ENCODE results near the gene SOX10.
A peak's percentile ranks its signal among the peaks of the same experiment; 100 is the strongest.
"Not testable (repeated sequence)": the region's sequence is repeated elsewhere in the genome, so short reads cannot be mapped to it uniquely, and the experiment has no call there.

The SOX10 gene

DNA sequence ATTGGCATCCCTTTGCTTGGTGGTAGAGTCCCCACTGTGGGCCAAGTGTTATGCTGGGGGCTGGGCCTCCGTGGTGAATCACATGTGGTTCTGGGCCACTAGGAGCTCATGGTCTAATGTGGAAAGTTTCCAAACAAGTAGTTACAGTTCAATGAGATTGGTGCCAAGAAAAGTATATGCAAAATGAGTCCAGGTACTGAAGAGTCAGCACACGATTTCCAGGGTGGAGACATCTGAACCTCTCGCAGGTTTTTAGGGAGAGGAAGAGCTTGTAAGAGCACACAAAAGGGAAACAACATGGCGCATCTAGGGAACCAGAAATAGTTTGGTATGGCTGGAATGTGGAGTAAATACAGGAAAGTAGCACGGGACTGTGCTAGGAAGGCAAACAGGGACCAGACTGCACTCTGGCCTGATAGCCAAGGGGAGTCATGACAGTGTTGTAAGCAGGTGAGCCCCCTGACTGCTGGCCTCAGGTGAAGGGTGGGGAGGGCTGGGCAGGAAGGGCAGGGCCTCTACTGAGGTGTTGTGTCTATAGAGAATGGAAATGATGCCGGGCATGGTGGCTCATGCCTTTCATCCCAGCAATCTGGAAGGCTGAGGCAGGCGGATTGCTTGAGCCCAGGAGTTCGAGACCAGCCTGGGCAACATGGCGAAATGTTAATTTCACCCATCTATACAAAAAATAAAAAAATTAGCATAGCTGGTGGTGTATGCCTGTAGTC lies 18.3 kb downstream of the SOX10 start:
- no peak for DNase-seq (ENCODE audit: low spot score)
- no peak for FAIRE-seq

- DNase-seq (ENCODE audit: low spot score) = no peak
- no peak for FAIRE-seq
Measured at GRCh38 chr22:37961062-37961461, 23.3 kb downstream of the SOX10 start.

DNA sequence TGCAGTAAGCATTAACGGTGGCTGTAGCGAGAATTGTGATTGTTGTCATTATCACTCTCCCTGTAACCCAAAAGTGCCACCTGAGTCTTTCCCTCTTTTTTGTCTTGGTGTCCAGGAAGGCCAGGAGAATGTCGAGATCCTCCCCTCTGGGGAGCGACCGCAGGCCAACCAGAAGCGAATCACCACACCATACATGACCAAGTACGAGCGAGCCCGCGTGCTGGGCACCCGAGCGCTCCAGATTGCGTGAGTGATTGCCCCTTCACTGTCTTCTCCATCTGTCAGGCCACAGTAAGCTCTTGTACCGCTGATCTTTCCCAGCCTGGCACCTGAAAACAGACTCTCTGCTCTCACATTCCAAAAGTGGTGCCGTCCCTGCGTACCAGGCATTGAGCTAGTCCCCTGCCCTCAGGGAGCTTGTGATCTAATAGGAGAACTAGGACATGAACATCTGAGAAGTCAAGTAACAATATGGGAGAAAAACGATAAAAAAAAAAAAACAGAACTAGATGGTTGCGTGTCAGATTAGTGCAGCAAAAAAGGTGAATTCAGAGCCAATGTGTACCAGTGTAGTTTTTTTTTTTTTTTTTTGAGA lies 25.0 kb downstream of the SOX10 start:
- FAIRE-seq = no peak
- DNase-seq (ENCODE audit: low spot score) = no peak

DNA sequence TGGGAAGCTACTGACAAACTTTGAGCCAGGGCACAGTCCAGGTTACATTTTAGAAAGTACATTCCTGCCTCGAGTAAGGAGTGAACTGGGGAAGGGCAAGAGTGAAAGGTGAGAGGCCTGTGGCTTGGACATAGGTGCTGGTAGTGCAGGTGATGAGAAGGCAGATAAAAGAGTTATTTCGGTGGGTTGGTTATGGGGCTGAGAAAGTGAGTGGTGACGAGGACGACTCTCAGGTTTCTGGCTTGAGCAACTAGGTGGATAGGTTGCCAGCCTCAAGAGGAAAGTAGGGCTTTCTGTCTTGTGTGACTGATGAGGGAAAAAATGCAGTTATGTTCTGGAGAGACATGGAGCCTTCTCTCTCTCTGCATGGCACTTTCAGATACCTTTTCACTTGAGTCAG lies 27.1 kb downstream of the SOX10 start:
- no peak for DNase-seq (ENCODE audit: low spot score)
- no peak for FAIRE-seq

DNA sequence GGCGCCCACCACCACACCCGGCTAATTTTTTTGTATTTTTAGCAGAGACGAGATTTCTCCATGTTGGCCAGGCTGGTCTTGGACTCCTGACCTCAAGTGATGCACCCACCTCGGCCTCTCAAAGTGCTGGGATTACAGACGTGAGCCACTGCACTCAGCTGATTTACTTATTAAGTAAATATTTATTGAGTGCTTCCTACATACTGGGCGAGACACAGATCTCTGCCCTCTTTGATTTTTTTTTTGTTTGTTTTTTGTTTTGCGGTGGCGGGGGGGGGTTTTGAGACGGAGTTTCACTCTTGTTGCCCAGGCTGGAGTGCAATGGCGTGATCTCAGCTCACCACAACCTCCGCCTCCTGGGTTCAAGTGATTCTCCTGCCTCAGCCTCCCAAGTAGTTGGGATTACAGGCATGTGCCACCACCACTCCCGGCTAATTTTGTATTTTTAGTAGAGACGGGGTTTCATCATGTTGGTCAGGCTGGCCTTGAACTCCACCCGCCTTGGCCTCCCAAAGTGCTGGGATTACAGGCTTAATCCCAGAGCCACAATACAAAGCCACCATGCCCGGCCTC lies 28.4 kb downstream of the SOX10 start:
- DNase-seq (ENCODE audit: low spot score); FAIRE-seq: not testable (repeated sequence)

GRCh38 chr22:37954686-37955085 lies 29.7 kb downstream of the SOX10 start:
- FAIRE-seq = no peak
- DNase-seq (ENCODE audit: low spot score) = no peak

- FAIRE-seq (peak; percentile 48), DNase-seq (ENCODE audit: low spot score) (peak; percentile 91)
Measured at GRCh38 chr22:37953437-37954179, 30.7 kb downstream of the SOX10 start, which contains the start of the genes C22orf23 and POLR2F. Gene C22orf23, minus strand, starts transcription at chr22:37953601. Its CDS starts 452 bp downstream, at chr22:37953149. Gene POLR2F, plus strand, starts transcription at chr22:37953699. Its CDS starts 89 bp downstream, at chr22:37953788.

DNA sequence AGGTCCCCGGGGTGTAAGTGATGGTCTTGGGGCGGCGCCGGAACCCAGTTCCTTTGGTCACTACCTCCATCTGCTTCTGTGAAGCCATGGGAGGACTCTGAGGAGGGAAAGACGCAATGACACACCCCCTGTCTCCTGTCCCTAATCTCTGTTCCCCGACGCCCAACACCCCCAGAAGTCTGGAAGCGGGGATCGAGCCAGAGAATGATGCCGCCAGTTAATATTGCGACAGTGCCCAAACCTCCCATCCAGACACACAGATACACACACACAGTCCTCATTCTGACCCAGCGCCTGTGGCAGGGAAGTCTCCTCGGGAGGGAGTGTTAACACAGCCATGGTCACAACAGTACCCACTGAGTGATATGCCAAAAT lies 31.3 kb downstream of the SOX10 start:
- DNase-seq (ENCODE audit: low spot score) (no peak), FAIRE-seq (no peak)

DNA sequence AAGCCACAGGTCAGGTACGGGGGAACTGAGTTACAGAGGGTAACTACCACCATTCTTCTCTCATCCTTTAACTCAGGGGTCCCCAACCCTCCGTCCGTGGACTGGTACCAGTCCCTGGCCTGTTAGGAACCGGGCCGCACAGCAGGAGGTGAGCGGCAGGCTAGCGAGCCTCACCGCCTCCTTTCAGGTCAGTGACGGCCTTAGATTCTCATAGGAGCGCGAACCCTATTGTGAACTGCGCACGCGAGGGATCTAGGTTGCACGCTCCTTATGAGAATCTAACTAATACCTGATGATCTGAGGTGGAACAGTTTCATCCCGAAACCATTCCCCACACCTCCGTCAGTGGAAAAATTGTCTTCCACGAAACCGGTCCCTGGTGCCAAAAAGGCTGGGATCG lies 31.7 kb downstream of the SOX10 start:
- DNase-seq (ENCODE audit: low spot score); FAIRE-seq: not testable (repeated sequence)

DNA sequence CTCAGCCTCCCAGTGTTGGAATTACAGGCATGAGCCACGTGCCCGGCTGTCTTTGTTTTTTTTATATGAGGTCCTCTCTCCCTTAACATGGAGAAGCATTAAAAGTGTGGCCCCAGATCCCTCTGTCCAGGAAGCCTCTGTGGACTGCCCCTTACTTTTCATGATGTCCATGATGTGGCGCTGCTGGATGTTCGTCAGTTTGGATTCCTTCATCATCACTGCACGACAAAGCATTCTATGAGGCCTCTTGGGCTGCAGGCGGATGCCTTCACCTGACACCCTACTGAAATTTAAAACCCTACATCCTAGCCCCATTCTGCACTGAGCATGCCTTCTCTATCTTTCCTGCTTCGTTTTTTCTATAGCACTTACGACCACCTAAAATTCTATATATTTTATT lies 33.0 kb downstream of the SOX10 start:
- no peak for DNase-seq (ENCODE audit: low spot score)
- FAIRE-seq = no peak

GRCh38 chr22:37947142-37947795 lies 37.1 kb downstream of the SOX10 start:
- FAIRE-seq; DNase-seq (ENCODE audit: low spot score): not testable (repeated sequence)

DNA sequence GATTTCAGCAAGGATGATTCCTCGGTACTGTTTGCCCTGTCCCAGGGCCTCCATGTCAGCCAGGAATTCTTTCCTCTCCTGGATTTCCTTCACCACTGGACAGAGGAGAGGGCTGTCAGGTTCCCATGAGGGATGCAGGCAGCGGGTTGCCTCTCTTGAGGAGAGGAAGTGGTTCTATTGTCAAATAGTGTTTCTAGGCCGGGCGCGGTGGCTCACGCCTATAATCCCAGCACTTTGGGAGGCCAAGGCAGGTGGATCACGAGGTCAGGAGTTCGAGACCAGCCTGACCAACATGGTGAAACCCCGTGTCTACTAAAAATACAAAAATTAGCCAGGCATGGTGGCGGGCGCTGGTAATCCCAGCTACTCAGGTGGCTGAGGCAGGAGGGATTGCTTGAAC lies 39.9 kb downstream of the SOX10 start:
- not testable (repeated sequence) for FAIRE-seq; DNase-seq (ENCODE audit: low spot score)

DNA sequence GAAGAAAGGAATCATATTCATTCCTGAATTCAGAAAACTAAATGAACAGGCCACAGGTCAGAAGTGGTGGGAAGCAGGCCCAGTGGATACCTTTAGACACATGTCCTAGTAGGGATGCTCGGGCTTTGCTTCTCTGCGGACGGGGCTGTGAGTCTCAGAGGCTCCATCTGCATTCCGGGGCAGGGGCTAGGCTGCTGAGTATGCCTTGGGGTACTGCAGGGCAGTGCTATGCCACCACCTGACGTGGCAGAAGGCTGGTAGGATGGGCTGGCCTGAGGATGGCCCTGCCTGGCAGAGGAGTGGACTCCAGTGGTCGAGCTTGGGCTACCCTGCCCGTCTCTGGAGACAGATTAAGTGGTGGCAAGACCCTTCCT lies 40.5 kb downstream of the SOX10 start:
- no peak for FAIRE-seq
- no peak for DNase-seq (ENCODE audit: low spot score)

GRCh38 chr22:37943136-37943824 lies 41.1 kb downstream of the SOX10 start:
- DNase-seq (ENCODE audit: low spot score) = no peak
- no peak for FAIRE-seq

GRCh38 chr22:37942133-37942532 lies 42.2 kb downstream of the SOX10 start:
- DNase-seq (ENCODE audit: low spot score) = no peak

GRCh38 chr22:37940698-37941376 lies 43.5 kb downstream of the SOX10 start:
- DNase-seq (ENCODE audit: low spot score) (no peak), FAIRE-seq (no peak)

More at GRCh38 chr22:37942133-37942532, 42.2 kb downstream of the SOX10 start:
- no peak for FAIRE-seq

DNA sequence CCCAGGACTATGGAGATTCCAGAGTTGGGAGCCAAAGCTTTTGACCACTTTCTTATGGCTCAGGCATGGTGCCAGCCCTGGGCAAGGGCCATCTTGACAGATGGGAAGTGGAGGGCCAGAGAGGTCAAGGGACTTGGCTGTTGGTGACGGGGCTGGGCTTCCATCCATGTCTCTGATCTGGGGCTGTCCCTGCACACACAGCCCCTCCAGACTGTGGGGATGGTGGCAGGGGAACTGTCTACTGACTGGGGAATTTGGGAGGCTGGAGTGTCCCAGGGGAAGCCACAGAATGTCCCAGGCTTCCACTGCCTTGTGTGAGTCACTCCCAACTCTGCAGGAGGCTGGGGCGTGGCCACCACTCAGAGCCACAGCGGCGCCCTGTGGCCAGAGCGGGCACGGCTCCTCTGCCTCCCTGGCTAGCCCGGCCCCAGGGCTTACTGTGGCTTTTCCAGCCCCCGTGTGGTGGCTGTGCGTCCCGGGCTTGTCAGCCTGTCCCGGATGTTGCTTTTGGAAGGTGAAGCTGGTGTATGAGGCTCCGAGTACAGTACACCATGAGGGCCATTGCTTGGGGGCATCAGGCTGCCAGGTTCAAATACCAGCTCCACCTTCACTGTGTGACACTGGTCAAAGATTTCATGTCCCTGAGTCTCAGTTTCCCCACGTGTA lies 50.5 kb downstream of the SOX10 start:
- DNase-seq (ENCODE audit: low spot score) (peak; percentile 86), FAIRE-seq (peak; percentile 86)

DNA sequence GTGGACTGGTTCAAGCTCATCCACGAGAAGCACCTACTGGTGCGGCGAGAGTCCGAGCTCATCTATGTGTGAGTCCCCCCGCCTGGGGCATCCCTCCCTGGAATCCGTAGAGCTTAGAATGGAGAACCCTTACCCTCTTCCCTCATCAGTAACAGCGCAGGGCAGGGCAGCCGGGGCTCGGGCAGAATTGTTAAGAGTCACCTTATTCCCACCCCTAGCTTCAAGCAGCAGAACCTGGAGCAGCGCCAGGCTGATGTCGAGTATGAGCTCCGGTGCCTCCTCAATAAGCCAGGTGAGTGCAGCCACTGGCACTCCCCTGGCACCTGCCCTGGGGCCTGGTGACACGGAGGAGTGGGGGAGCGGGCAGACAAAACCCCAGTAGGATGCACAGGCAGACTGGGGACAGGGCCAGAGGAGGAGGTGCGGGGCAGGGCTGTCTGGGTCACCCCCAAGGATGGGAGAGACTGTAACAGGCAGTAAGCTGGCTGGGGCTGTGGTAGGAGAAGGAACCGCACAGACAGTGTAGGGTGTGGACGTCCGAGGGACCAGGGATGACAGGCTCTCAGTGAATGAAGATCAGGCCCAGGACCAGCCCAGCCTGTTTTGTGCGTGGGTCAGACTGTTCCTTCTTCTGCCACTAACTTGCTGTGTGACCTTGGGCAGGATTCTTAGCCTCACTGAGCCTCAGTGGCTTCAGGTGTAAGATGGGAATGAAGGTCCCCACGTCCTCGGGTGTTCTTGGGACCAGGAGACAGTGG lies 51.4 kb downstream of the SOX10 start:
- no peak for FAIRE-seq
- DNase-seq (ENCODE audit: low spot score) = no peak

- DNase-seq (ENCODE audit: low spot score) = no peak
- no peak for FAIRE-seq
Measured at GRCh38 chr22:37932401-37932800, 52.0 kb downstream of the SOX10 start.

All from RCC 7860 (cell line).